DMS 273 (cell line): ENCODE data around the gene TNS2.
"Not testable (repeated sequence)": the region's sequence is repeated elsewhere in the genome, so short reads cannot be mapped to it uniquely, and the experiment has no call there.

Source experiments
- DNase-seq: peaks from one replicate; lab custom pipeline; 2025; ENCODE audit not compliant: unreplicated experiment; lab: John Stamatoyannopoulos, UW

TNS2 gene, protein sequence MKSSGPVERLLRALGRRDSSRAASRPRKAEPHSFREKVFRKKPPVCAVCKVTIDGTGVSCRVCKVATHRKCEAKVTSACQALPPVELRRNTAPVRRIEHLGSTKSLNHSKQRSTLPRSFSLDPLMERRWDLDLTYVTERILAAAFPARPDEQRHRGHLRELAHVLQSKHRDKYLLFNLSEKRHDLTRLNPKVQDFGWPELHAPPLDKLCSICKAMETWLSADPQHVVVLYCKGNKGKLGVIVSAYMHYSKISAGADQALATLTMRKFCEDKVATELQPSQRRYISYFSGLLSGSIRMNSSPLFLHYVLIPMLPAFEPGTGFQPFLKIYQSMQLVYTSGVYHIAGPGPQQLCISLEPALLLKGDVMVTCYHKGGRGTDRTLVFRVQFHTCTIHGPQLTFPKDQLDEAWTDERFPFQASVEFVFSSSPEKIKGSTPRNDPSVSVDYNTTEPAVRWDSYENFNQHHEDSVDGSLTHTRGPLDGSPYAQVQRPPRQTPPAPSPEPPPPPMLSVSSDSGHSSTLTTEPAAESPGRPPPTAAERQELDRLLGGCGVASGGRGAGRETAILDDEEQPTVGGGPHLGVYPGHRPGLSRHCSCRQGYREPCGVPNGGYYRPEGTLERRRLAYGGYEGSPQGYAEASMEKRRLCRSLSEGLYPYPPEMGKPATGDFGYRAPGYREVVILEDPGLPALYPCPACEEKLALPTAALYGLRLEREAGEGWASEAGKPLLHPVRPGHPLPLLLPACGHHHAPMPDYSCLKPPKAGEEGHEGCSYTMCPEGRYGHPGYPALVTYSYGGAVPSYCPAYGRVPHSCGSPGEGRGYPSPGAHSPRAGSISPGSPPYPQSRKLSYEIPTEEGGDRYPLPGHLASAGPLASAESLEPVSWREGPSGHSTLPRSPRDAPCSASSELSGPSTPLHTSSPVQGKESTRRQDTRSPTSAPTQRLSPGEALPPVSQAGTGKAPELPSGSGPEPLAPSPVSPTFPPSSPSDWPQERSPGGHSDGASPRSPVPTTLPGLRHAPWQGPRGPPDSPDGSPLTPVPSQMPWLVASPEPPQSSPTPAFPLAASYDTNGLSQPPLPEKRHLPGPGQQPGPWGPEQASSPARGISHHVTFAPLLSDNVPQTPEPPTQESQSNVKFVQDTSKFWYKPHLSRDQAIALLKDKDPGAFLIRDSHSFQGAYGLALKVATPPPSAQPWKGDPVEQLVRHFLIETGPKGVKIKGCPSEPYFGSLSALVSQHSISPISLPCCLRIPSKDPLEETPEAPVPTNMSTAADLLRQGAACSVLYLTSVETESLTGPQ (N-terminal part only)

DNA sequence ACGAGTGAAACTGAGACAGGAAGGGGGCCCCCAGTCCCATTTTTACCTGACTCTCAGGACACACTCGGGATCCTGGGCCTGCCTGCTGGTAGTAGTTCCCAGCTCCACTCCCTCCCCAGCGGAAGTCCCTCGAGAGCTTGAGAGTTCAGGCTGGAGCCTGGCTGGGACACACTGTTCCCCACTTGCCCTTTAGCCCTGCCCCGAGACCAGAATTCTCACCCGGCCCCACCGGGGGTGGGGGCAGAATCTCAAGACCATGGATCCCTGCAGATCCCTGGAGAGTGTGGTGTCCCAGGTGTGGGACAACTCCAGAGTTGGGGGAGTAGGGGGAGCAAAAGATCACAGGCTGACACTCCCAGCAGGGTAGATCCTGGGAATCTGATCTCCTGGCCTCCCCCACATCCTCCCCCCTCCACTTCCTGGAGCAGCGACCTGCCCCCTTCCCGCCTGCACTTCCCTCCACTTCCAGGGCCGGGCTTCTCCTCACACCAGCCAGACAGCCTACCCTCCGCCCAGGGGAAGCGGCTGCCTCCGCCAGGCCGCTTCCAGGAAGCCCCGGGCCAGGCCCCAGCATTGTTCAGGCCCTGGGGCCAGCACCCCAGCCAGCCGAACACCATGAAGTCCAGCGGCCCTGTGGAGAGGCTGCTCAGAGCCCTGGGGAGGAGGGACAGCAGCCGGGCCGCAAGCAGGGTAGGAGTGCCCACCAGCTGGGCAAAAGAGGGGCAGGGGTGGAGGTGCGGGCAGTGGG is at the start of gene TNS2:
TSS of gene TNS2 (plus strand) at position 495 of the 748 bp plus-strand sequence. CDS start at position 616, 121 bp downstream.
- peak; percentile 70 for DNase-seq

DNA sequence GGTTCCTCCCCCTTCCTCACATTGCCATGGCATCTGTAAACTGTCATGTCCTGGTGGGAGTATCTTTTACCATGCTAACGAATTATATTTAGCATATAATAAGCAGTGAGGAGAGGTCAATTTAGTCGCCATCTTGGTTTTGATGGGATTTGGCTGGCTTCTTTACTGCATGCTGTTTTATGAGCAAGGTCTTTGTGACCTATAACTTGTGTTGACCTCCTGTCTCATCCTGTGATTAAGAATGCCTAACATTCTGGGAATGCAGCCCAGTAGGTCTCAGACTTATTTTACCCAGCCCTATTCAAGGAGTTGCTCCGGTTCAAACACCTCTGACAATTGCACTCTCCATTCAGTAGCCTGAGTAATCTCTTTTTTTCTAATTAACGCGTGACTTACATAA is 45.7 kb upstream of the TNS2 start:
- DNase-seq, result no peak

DNA sequence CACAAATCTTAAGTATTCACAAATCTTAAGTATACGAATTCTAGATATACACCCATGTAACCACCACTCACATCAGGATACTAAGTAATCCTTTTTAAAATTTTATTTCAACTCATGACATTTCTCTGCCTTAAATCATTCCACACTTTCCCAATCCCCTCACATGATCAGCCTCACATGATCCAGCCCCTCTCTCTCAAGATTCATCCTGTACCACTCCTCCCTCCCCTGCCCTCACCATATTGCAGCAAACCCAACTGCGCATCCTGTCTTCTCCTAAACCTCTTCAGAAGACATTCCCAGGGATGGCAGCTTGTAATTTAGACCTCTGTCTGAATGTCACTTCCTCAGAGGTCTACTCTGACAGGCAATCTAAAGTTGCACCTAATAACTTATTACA is 45.3 kb upstream of the TNS2 start:
- DNase-seq, result no peak

DNA sequence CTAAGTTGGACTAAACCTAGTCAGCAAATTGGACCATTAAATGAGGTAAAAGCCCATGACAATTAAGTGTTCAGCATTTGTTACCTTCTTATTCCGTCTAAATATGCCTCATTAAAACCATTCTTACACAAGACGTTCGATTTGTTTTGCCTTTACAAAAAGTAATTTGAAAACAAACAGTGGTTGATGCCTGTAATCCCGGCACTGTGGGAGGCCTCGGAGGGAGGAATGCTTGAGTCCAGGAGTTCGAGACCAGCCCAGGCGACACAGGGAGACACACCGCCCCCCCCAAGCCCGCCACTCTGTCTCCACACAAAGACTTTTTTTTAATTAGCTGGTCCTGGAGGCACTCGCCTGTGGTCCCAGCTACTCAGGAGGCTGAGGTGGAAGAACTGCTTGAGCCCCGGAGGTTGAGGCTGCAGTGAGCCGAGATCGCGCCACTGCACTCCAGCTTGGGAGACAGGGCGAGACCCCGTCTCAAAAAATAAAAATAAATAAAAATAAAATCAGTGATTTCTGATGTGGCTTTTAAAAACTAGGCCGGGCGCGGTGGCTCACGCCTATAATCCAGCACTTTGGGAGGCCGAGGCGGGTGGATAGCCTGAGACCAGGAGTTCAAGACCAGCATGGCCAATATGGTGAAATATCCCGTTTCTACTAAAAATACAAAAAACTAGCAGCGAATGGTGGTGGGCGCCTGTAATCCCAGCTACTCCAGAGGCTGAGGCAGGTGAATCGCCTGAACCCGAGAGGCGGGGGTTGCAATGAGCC is 44.5 kb upstream of the TNS2 start:
- DNase-seq, result peak; percentile 17

DNA sequence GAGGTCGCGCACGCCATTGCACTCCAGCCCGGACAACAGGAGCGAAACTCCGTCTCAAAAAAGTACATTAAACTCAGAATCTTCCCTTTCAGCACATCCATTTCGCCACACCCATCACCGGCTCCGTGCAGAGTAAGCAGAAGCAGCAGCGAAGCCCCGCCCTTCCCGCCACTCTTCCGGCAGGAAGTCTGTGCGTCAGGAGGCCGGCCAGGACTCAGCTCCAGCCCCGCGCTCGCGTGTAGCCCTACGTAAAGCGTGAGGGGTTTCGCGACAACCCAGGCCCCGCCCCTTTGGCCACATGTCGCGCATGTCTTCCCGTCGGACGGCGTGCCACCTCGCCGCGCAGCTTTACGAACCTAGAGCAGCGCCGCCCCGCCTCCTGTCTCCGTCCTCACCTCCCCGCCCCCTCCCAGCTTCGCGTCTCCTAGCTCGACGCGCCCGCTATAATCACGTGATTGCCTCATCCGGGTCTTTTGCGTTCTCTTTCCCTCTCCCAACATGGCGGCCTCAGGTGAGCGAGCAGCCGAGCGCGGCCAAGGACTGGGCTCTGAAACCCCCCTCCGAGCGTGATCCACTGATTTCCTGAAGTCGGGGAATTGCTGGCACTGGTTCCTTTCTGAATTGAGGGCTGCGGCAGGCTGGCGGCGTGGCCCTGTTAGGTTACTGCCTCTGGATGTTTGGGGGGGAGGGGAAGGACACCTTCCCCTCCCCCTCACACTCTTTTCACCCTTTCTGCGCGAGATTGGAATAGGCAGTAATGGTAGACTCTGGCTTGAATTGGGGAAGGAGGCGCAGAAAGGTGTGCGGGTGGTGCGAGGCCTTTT is 43.7 kb upstream of the TNS2 start, which contains the start of gene EIF4B:
TSS of gene EIF4B (plus strand) at position 471 of the 824 bp plus-strand sequence. CDS start at position 499, 28 bp downstream.
- DNase-seq, result peak; percentile 99

DNA sequence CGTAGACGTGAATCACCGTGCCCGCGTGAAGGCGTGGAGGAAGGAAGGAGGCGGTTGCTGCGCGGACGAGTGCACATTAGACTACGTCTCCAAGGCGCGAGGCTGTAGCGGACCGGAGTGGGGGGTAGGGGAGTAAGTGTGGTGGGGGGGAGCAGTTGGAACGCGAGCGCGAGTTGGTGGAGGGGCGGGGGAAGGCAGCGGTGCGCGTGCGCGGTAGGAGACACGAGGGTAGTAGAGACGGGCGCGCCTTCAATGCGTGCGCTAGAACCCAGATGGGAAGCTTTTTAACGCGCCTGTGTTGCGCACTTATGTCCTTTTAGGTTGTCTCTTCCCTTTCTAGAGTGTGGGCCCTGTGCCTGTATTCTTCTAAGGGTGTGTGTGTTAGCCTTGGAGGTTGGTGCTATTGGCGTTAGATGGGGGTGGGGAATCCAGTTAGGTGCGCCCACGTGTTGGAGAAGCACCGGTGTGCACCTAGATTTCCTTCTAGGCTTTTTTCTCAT is 43.0 kb upstream of the TNS2 start:
- peak; percentile 91 for DNase-seq

DNA sequence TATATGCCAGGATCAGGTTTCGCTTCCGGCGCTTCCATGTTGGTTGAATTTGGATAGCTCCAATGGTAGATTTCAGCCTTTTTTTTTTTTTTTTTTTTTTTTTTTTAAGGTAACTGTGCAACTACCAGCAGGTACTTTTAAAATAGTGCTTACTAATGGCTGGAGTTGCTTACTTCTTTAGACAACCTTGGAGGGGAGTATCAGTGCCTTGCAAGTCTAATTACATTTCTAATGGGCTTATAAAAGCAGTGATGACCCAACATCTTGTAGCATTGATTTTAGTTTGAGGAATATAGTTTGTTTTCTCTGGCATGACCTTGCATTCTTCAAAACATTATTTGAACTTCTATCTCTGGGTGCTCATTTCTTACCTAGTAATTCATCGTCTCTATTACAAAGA is 42.5 kb upstream of the TNS2 start:
- no peak for DNase-seq

DNA sequence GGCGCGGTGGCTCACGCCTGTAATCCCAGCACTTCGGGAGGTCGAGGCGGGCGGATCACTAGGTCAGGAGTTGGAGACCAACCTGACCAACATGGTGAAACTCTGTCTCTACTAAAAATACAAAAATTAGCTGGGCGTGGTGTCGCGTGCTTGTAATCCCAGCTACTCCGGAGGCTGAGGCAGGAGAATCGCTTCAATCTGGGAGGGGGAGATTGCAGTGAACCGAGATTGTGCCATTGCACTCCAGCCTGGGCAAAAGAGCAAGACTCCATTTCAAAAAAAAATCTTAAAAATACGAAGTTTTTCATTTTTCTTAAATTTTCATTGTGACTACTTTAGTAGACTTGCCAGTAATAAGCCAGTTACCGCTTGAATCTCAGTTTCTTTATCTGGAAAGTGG is 41.1 kb upstream of the TNS2 start:
- not testable (repeated sequence) for DNase-seq

DNA sequence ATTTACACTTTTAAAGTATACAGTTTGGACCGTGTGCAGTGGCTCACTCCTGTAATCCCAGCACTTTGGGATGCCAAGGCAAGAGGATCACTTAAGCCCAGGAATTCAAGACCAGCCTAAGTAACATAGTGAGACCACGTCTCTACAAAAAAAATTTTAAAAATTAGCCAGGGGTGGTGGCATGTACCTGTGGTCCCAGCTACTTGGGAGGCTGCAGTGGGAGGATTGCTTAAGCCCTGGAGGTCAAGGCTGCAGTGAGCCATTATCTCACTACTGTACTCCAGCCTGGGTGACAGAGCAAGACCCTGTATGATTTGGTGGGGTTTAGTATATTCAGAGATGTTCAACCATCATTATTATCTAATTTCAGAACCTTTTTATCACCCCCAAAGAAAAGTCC is 38.9 kb upstream of the TNS2 start:
- no peak for DNase-seq

DNA sequence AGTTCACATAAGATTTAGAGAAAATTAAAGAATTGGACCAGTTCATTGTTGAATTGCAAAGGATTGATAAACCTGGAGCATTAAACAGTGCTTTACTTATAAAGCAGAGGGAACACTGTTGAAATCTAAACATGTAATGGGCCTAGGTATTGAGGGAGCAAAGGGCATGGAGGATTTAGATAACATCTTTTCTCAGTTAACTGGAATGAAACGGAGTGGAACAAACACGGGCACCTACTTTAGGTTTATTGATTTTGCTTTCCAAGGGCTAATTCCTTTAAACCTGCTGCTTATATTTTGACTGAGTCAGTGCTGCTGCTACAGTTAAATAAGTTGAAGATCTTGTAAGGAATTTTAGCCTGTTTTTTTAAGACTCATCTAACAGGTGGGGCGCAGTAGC is 38.0 kb upstream of the TNS2 start:
- no peak for DNase-seq

DNA sequence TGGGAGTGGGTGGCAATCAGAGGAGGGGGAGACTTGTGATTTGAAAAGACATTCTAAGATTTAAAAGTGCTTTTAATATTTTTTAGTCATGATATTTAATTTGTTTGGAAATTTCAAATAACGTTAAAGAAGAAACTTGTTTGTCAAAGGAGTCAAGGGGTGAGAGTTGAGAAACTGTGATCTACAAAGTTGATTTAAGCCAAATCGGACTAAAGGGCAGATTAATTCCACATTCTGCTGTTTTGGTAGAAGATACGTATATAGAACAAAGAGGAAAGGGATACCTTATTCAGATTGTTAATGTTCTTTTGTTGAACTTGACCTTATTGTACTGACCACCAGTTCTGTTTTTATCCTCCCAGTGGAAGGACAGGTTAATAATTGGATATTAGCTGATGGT is 36.9 kb upstream of the TNS2 start:
- no peak for DNase-seq

DNA sequence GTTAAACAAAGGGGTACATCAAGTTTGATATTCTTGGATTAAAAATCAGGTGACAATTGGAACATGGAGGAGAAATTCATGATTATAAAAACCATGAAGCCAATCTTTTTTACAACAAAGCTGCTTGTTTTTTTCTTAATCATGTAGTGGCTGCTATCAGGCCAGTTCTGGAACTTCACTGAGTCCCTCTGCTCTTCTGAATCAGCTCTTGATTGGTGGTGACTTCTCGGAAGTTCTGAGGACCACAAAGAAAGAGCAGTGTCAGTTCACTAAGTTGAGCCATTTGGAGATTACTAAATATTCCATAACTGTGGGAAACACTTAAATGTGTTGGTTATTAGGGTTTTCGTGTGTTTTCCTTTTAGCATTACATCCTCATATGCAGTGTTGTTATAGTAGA is 35.2 kb upstream of the TNS2 start:
- DNase-seq, result no peak

DNA sequence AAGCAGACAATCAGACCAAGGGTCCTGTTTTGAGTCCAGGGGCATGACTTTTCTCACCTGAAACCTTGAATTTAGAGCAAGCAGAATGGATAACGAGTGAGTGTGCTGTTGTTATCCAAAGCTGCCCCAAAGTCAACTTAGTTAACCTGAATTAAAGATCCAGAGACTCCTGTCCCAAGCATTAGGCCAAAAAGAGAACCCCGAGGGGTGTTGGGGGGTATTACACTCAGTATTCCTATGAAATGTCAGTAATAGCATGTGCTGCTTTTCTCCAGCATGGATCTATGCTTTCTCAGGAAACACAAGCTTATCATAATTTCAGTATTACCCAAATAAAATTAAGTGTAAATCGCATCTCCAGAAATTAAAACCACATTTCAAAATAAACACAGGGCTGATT is 24.6 kb upstream of the TNS2 start:
- no peak for DNase-seq

DNA sequence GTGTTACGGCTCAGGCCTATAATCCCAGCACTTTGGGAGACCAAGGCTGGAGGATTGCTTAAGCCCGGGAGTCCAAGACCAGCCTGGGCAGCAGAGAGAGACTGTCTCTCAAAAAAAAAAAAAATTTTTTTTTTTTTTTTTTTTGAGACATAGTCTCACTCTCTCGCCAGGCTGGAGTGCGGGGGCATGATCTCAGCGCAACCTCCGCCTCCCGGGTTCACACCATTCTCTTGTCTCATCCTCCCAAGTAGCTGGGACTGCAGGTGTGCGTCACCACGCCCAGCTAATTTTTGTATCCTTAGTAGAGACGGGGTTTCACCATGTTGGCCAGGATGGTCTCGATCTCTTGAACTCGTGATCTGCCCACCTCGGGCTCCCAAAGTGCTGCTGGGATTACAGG is 22.9 kb upstream of the TNS2 start:
- DNase-seq, result not testable (repeated sequence)

DNA sequence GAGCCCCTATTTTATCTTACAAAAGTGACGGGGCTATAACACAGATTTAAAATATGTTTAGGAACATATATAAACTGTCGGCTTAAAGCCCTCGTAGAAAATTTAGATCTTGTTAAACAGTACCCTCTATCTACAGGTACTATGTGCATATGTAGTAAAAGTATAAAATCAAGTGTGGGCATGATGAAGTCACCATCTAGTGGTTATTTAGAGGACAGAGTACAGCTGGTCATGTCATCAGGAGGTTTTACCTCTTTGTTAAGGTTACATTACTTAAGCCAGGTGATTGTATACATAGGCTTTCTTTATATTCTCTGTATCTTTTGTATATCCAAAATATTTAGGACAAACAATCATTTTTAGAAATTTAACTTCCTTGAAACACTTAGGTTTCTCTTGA is 18.2 kb upstream of the TNS2 start:
- DNase-seq, result no peak

DNA sequence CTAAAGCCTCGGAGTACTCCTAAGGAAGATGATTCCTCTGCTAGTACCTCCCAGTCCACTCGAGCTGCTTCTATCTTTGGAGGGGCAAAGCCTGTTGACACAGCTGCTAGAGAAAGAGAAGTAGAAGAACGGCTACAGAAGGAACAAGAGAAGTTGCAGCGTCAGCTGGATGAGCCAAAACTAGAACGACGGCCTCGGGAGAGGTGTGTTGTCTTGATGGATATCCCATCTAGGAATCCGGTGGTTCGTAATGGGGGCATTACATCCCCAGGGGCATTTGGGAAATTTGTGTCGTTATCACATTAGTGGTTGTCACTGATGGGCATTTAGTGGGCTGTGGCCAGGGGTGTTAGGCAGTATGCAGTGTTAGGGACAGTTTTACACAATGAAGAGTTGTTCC is 16.0 kb upstream of the TNS2 start:
- DNase-seq, result not testable (repeated sequence)

DNA sequence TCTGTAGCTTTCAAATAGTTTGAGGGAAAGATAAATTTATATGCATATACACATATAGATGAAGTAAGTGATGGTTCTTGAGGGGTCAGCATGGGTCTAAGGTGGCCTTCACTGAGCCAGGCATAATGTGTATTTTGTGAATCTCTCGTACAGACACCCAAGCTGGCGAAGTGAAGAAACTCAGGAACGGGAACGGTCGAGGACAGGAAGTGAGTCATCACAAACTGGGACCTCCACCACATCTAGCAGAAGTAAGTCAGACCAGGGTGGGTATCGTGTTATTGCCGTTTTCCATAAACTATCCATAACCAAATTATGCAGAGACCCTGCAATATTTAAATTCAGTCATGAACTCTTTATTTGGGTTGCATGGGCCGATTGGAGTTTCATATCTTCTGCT is 15.4 kb upstream of the TNS2 start:
- DNase-seq, result no peak

DNA sequence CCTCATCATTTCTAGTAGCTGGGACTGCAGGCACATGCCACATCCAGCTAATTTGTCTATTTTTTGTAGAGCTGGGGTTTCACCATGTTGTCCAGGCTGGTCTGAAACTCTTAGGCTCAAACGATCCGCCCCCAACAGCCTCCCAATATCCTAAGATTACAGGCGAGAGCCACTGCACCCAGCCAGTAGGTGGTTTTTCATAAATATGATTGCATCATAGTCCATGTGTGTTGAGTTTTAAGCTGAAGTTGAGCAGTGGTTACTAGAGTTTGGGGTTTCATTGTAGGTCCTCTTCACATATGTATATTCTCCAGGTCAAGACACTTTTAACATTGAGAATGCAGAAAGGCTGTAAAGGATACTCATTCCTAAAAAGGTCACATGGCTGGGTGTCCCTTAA is 13.1 kb upstream of the TNS2 start:
- DNase-seq, result no peak

DNA sequence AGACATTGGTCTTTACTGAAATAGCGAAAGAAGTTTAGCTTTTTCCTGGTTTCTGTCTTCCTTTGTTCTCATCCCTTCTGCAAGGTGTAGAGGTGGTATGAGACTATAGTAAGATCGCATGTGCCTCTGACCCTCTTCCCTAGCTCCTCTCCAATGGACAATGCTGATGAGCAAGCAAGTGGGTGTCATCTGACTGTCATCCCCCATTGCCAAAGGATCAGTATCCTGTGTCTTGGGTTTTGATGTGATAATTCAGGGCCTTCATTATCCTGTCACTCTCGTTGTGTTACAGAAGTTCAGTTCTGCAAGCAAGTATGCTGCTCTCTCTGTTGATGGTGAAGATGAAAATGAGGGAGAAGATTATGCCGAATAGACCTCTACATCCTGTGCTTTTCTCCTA is 10.0 kb upstream of the TNS2 start:
- DNase-seq, result no peak
